ENCODE results near the gene DVL1. TPM values are rescaled to one million over a fixed set of nuclear protein-coding genes. Genes with fewer than 3 reads are reported as not detected.

DVL1 gene
- total RNA-seq, 1 experiment from 2014 or later = 83.9 TPM

DNA sequence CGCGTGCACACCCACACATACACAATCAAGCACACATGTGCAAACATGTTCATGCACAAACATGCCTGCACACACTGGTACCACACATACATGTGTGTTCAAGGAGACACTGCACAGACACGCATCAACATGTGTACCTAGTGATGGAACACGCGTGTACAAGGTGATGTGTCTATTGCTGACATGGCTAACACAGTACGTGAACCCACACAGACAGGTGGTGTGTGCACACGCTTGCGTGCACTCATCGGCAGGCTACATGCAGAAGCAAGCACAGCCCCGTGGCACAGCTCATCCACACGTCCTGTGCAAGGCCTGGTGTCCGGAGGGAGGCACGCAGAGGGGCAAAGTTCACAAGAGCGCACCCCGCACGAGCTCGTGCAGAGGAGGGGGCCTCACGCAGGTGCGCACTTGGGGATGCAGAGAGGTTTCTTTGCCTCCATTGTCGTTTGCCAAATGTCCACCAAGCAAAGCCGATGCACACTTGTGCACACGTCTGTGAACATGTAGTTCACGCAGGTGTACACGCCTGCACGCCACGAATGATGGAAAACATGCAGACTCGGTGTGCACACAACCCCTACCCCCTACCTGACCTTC, 42.5 kb downstream of the DVL1 start:
- Mint-ChIP-seq H3K9me3 (ENCODE audit: low read depth, unreplicated experiment) (no peaks in the 10 kb centered on the region), H3K4me3 (ENCODE audit: low read depth, unreplicated experiment) (peak overlapping the region; percentile 73), H3K4me1 (ENCODE audit: low read depth, unreplicated experiment) (no peaks in the 10 kb centered on the region), H3K27ac (ENCODE audit: unreplicated experiment) (no peak overlapping the region), H3K36me3 (ENCODE audit: insufficient read depth, unreplicated experiment) (peaks cover 61% of the 10 kb centered on the region), H3K27me3 (ENCODE audit: unreplicated experiment) (no peaks in the 10 kb centered on the region)
- intact Hi-C loops (cut with micrococcal nuclease; ENCODE audit: unreplicated experiment) = no loop called here
- CTCF ChIA-PET = no interaction called here
- DNase-seq = no peak
- no TSS peak for BruUV-seq (replicated peaks)
- TF ChIP-seq, protein P1, sequence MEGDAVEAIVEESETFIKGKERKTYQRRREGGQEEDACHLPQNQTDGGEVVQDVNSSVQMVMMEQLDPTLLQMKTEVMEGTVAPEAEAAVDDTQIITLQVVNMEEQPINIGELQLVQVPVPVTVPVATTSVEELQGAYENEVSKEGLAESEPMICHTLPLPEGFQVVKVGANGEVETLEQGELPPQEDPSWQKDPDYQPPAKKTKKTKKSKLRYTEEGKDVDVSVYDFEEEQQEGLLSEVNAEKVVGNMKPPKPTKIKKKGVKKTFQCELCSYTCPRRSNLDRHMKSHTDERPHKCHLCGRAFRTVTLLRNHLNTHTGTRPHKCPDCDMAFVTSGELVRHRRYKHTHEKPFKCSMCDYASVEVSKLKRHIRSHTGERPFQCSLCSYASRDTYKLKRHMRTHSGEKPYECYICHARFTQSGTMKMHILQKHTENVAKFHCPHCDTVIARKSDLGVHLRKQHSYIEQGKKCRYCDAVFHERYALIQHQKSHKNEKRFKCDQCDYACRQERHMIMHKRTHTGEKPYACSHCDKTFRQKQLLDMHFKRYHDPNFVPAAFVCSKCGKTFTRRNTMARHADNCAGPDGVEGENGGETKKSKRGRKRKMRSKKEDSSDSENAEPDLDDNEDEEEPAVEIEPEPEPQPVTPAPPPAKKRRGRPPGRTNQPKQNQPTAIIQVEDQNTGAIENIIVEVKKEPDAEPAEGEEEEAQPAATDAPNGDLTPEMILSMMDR (IDR thresholded peaks at IDR 0.05; ENCODE audit: unreplicated experiment) = no peak

GRCh38 chr1:1306070-1306660, 43.1 kb downstream of the DVL1 start:
- Mint-ChIP-seq H3K27ac (ENCODE audit: unreplicated experiment) (no peak overlapping the region), H3K27me3 (ENCODE audit: unreplicated experiment) (no peaks in the 10 kb centered on the region), H3K4me1 (ENCODE audit: low read depth, unreplicated experiment) (no peaks in the 10 kb centered on the region), H3K4me3 (ENCODE audit: low read depth, unreplicated experiment) (peak overlapping the region; percentile 73), H3K36me3 (ENCODE audit: insufficient read depth, unreplicated experiment) (peaks cover 56% of the 10 kb centered on the region), H3K9me3 (ENCODE audit: low read depth, unreplicated experiment) (no peaks in the 10 kb centered on the region)
- intact Hi-C loops (cut with micrococcal nuclease; ENCODE audit: unreplicated experiment) = no loop called here
- no TSS peak for BruUV-seq (replicated peaks)
- no peak for DNase-seq
- TF ChIP-seq, protein P1 (IDR thresholded peaks at IDR 0.05; ENCODE audit: unreplicated experiment) = no peak
- CTCF ChIA-PET = no interaction called here

- Mint-ChIP-seq H3K27ac (ENCODE audit: unreplicated experiment) (no peak overlapping the region), H3K27me3 (ENCODE audit: unreplicated experiment) (no peaks in the 10 kb centered on the region), H3K9me3 (ENCODE audit: low read depth, unreplicated experiment) (no peaks in the 10 kb centered on the region), H3K4me1 (ENCODE audit: low read depth, unreplicated experiment) (no peaks in the 10 kb centered on the region), H3K36me3 (ENCODE audit: insufficient read depth, unreplicated experiment) (peaks cover 49% of the 10 kb centered on the region), H3K4me3 (ENCODE audit: low read depth, unreplicated experiment) (peak overlapping the region; percentile 73)
- TF ChIP-seq, protein P1 (IDR thresholded peaks at IDR 0.05; ENCODE audit: unreplicated experiment) = no peak
- CTCF ChIA-PET = interaction anchor here (0.8 kb wide), 1 partner anchor 200 kb away, joined by 4 read pairs; no protein-coding TSS in a partner anchor
- intact Hi-C loops (cut with micrococcal nuclease; ENCODE audit: unreplicated experiment) = no loop called here
- peak; percentile 66 for DNase-seq
- no TSS peak for BruUV-seq (replicated peaks)
Observed at GRCh38 chr1:1305300-1306069, 43.7 kb downstream of the DVL1 start.

- no peak overlapping the region for H3K4me3 Mint-ChIP-seq (ENCODE audit: low read depth, unreplicated experiment)
- H3K27ac Mint-ChIP-seq (ENCODE audit: unreplicated experiment) = no peak overlapping the region
- TF ChIP-seq, protein P1 (IDR thresholded peaks at IDR 0.05; ENCODE audit: unreplicated experiment) = no peak
- H3K27me3 Mint-ChIP-seq (ENCODE audit: unreplicated experiment) = no peaks in the 10 kb centered on the region
- H3K36me3 Mint-ChIP-seq (ENCODE audit: insufficient read depth, unreplicated experiment) = peaks cover 40% of the 10 kb centered on the region
- no peak for DNase-seq
- no peaks in the 10 kb centered on the region for H3K9me3 Mint-ChIP-seq (ENCODE audit: low read depth, unreplicated experiment)
- no TSS peak for BruUV-seq (replicated peaks)
- H3K4me1 Mint-ChIP-seq (ENCODE audit: low read depth, unreplicated experiment) = no peaks in the 10 kb centered on the region
- intact Hi-C loops (cut with micrococcal nuclease; ENCODE audit: unreplicated experiment) = no loop called here
- CTCF ChIA-PET = interaction anchor here (0.8 kb wide), 1 partner anchor 201 kb away, joined by 4 read pairs; no protein-coding TSS in a partner anchor
Observed at GRCh38 chr1:1304331-1305299, 44.6 kb downstream of the DVL1 start.
